ENCODE data around the gene TREX2. TPM values are rescaled to one million over a fixed set of nuclear protein-coding genes. Genes with fewer than 3 reads are reported as not detected.

Gene TREX2
- total and polyA plus RNA-seq, 2 of the 8 experiments (the other 6 are each of a cell fraction or from before 2014, with no cell fraction given): 0.71 to 0.80 TPM

- Histone ChIP-seq H4K20me1 (replicated peaks in 1 of 2; ENCODE audit: control insufficient read depth in 1 of 2, insufficient read depth in 2 of 2, low read length in 2 of 2) (no peaks in the 10 kb centered on the region), H3K9me3 (ENCODE audit: insufficient read depth in 2 of 2, low read depth in 1 of 2, low read length in 1 of 2) (no peaks in the 10 kb centered on the region), H3K23ac (ENCODE audit: insufficient read length) (no peak overlapping the region), H2BK12ac (ENCODE audit: low read depth, low read length) (no peak overlapping the region), H3K27me3 (replicated peaks in 1 of 4; ENCODE audit: control insufficient read depth in 3 of 4, extremely low read depth in 1 of 4, insufficient read depth in 3 of 4, low read length in 3 of 4) (peaks cover 0 to 2% (median under 1%) of the 10 kb centered on the region in 4 experiments; a peak in 1 of 7 replicates), H3K36me3 (ENCODE audit: control insufficient read depth in 2 of 4, insufficient read depth in 4 of 4, low read length in 3 of 4) (no peaks in the 10 kb centered on the region), H3K4me3 (ENCODE audit: extremely low read depth in 1 of 4, insufficient read depth in 2 of 4, low read depth in 3 of 4, low read length in 4 of 4) (no peak overlapping the region), H4K91ac (replicated peaks; ENCODE audit: insufficient read length, low read length) (no peak overlapping the region), H3K79me1 (ENCODE audit: low read depth, low read length) (no peaks in the 10 kb centered on the region), H2AK5ac (ENCODE audit: low read depth, low read length) (no peak overlapping the region), H3K9ac (replicated peaks in 1 of 4; ENCODE audit: extremely low read depth in 1 of 4, low read depth in 3 of 4, low read length in 3 of 4) (no peak overlapping the region), H3K79me2 (ENCODE audit: control insufficient read depth in 1 of 2, insufficient read depth in 2 of 2, low read length in 2 of 2) (no peaks in the 10 kb centered on the region), H3K23me2 (ENCODE audit: low read depth, low read length) (no peaks in the 10 kb centered on the region), H4K5ac (ENCODE audit: insufficient read length, low read depth, low read length) (no peak overlapping the region), H2BK15ac (ENCODE audit: low read length) (no peak overlapping the region), H3K18ac (ENCODE audit: extremely low read depth, low read length) (no peak overlapping the region), H4K8ac (ENCODE audit: extremely low read depth, insufficient read depth, low read length) (no peak overlapping the region), H3K56ac (replicated peaks; ENCODE audit: insufficient read length, low read depth, low read length) (no peak overlapping the region), H3K27ac (ENCODE audit: low read depth, low read length) (no peak overlapping the region), H2BK120ac (replicated peaks; ENCODE audit: low read depth, low read length) (no peak overlapping the region), H3K4me1 (replicated peaks in 1 of 4; ENCODE audit: control insufficient read depth in 3 of 4, insufficient read depth in 4 of 4, low read length in 3 of 4) (0 out of 7 replicates have a peak, but pooled peaks cover 0 to 4% (median 2%) of the 10 kb centered on the region in 4 experiments), H3K14ac (ENCODE audit: insufficient read length) (no peak overlapping the region), H2BK5ac (ENCODE audit: low read depth, low read length) (no peak overlapping the region), H3K4ac (replicated peaks; ENCODE audit: insufficient read length, low read depth, low read length) (no peak overlapping the region), H3K4me2 (ENCODE audit: insufficient read depth in 1 of 2, low read depth in 2 of 2, low read length in 2 of 2) (no peak overlapping the region), H2AFZ (ENCODE audit: low read length) (no peak overlapping the region), H2BK20ac (ENCODE audit: low read length) (no peak overlapping the region)
- no peak for DNase-seq (ENCODE audit: low read depth in 1 of 2, low spot score in 2 of 2)
- FAIRE-seq: no peak
- ChIA-PET POLR2A (ENCODE audit: partially characterized antibody) (no interaction called here), CTCF (ENCODE audit: partially characterized antibody) (interaction anchor here (0.6 kb wide), 1 partner anchor 1197 kb away, joined by 3 read pairs; no protein-coding TSS in a partner anchor)
- WGBS, 2 experiments (ENCODE audit: extremely low coverage in 1 of 2, insufficient coverage in 1 of 2, insufficient read length in 1 of 2, insufficient replicate concordance in 2 of 2, low coverage in 1 of 2, low lambda C conversion rate in 2 of 2, missing lambda C conversion rate in 1 of 2): 92% methylated on average over 4 of the region's 8 CpGs; no CpG with 5 or more reads in 1 of the 2 experiments
- TF ChIP-seq SIN3A (conservative IDR thresholded peaks at IDR 0.05 in 1 of 2, IDR thresholded peaks at IDR 0.05 in 1 of 2; ENCODE audit: low read depth in 1 of 2, low read length in 2 of 2) (no peak), NRF1 (IDR thresholded peaks at IDR 0.05; ENCODE audit: low read depth, low read length) (no peak)
These were observed 28.2 kb downstream of the TREX2 start for GRCh38 chrX:153417637-153418036.

All from H1 (cell line).